HG02759 (cell line): ENCODE measurements around the gene IPP.
"Not testable (repeated sequence)": the region's sequence is repeated elsewhere in the genome, so short reads cannot be mapped to it uniquely, and the experiment has no call there.

ENCODE experiments used
- ATAC-seq: cut with Tn5 transposase; IDR thresholded peaks from one replicate; pipeline ENCODE4 v1.9.1; 2021; ENCODE audit warnings: mild to moderate bottlenecking, moderate library complexity; ENCODE audit not compliant: unreplicated experiment

Gene IPP

DNA sequence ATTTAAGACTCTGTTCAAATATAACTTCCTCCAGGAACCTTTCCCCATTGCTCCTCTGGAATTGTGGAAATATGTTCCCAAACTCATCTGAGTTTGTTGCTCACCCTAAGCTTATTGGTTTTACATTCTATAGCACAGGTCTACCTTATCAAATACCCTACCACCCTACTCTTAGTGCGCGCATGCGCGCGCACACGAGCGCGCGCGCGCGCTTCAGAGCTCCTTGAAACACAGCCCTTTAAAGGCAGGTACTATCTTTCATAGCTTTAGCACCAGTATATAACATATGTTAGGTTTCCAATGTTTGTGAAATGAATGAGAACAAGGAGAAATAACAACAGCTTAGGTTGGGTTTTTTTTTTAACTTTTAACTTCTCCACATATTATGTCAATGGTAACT is 3.5 kb downstream of the IPP start:
- ATAC-seq = no peak

DNA sequence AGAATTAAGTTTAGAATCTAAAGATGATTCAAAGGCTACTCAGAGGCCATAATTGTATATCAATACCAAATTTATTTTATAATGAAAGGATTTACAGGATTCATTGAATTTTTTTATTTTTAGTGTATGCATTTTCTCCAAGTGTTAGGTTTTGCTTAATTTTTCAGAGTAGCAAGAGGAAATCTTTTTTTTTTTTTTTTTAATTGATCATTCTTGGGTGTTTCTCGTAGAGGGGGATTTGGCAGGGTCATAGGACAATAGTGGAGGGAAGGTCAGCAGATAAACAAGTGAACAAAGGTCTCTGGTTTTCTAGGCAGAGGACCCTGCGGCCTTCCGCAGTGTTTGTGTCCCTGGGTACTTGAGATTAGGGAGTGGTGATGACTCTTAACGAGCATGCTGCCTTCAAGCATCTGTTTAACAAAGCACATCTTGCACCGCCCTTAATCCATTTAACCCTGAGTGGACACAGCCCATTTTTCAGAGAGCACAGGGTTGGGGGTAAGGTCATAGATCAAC is 10.8 kb downstream of the IPP start:
- not testable (repeated sequence) for ATAC-seq

DNA sequence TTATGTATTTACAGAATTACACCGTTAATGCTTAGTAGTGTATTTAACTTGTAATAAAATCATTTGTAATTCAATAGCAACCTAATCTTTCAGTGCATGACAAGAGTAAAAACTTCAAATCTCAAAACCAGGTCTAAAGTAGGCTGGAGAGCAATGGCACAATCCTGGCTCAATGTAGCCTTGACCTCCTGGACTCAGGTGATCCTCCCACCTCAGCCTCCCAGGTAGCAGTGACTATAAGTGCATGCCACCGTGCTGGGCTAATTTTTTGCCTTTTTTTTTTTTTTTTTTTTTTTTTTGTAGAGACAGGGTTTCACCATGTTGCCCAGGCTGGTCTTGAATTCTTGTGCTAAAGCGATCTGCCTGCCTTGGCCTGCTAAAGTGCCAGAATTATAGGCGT is 11.3 kb downstream of the IPP start:
- no peak for ATAC-seq

DNA sequence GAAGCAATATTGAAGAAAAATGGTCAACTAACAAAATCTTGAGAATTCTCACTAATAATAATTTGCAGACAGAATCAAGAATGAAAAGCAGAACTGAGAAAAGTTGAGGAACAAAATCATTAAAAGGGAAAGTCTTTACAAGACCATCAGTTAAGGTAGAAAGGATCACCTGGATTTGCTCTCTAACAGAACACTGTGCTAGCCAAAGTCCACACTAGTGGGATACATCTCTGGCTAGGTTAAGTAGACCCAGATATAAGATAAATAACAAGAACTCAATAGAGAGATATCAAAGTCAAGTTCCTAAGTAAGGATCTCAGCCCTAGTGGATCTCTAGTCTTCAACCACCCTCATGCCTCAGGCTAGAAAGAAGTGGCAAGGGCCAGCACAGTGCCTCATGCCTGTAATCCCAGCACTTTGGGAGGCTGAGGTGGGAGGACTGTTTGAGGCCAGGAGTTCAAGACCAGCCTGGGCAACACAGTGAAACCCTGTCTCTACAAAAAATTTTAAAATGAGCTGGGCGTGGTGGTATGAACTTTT is 19.6 kb downstream of the IPP start:
- ATAC-seq = no peak

DNA sequence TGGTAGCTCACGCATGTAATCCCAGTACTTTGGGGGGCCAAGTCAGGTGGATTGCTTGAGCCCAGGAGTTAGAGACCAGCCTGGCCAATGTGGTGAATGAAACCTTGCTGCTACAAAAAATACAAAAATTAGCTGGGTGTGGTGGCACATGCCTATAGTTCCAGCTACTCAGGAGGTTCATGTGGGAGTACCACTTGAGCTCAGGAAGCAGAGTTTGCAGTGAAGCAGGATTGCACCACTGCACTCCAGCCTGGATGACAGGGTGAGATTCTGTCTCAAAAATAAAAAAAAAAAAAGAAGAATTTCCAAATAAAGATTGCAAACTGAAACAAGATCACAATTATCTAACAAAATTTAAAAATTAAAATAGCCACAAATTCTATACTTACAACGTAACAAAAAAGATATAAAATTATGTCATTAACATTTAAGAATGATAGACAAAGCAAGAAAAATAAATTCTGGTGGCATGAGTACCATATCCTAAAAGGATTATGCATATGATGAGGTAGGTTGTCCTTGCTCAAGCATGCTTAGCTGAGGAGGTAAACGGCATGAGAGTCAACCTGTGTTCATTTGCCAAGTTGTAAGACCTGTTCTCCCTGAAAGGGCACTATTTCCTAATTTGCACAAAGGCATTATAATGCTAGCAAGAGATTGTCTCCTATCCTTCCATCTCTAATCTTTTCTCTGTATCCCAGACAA is 20.2 kb downstream of the IPP start:
- ATAC-seq = no peak

DNA sequence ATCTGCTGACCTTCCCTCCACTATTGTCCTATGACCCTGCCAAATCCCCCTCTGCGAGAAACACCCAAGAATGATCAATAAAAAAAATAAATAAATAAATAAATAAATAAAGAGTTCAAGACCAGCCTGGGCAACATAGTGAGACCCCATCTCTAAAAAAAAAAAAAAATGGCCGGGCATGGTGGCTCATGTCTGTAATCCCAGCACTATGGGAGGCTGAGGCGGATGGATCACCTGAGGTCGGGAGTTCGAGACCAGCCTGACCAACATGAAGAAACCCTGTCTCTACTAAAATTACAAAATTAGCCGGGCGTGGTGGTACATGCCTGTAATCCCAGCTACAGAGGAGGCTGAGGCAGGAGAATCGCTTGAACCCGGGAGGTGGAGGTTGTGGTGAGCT is 24.4 kb downstream of the IPP start:
- not testable (repeated sequence) for ATAC-seq

DNA sequence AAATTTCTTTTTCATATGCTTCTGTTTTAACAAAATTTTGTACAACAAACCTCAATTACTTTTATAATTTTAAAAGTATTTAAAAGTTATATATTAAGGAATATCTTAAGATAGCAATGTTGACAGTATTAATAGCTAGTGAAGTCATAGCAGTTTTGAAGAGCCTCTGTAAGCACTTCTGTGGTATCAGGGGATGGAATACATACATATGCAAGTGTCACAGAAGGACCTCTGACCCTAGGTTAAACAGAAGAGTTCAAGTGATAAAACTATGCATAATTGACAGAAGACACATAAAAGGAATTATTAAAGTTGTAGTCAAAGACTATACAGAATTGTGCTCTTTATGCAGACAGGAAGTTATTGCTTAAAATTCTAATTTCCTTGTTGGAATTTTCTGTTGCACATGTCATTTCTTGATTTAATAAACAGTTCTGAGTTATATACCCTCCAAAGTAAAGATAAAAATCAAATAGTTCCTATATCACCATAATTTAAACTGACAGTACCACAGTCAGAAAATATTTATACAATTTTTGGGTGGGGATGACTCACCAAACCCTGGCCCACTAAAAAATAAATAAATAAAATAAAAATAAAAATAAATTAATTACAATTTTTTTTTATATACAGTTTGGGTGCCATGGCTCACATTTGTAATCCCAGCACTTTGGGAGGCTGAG is 27.1 kb downstream of the IPP start:
- ATAC-seq = no peak

DNA sequence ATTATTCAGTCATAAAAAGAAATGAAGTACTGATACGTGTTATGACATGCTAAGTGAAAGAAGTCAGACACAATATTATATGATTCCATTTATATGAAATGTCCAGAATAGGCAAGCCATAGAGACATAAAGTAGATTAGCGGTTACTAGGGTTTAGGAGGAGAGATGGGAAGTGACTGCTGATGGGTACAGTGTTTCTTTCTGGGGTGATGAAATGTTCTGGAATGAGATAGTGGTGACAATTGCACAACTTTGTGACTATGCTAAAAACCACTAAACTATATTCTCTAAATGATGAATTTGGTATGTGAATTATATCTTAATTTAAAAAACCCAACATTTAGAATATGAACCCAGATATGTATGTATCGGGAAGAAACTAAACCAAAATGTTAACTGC is 27.6 kb downstream of the IPP start:
- ATAC-seq = no peak

DNA sequence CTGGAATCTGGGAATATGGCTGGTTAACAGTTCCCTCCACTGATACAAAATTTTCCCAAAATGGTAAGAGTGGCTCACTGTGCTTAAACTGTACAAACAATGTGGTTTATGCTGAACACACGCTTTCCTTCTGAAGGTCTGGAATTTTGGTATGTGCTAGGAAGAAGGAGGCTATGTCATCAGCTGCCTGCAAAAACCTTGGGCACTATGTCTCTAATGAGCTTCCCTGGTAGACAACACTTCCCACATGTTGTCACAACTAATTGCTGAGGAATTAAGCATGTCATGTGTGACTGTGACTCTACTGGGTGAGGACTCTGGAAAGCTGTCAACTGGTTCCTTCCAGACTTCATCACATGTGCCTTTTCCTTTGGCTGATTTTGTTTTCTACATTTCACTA is 29.2 kb downstream of the IPP start:
- no peak for ATAC-seq

DNA sequence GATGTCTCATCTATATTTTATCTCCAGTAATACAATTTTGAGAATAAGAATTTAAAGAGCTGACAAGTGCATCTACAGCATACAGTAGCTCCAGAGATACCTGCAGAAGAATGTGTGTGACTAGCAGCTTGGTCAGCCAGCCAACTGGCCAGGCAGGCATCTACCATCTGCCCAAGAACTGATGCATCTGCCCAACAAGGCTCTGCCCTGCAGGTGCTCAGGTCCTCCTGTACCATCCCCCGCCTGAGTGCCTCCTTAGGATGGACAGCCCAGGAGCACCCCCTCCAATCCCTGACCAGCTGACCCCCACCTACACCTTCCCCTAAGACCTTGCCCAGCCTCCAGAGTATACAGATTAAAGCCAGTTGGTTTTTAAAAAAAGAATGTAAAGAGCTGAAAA is 32.2 kb downstream of the IPP start:
- ATAC-seq = no peak

DNA sequence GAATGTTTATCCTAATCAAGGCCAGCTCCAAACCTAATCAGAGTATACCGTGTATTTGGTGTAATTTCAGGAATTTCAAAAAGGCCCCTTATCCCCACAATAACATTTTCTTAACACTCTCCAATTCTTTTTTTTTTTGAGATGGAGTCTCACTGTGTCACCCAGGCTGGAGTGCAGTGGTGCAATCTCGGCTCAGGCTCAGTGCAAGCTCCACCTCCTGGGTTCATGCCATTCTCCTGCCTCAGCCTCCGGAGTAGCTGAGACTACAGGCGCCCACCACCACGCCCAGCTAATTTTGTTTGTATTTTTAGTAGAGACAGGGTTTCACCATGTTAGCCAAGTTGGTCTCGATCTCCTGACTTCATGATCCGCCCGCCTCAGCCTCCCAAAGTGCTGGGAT is 33.1 kb downstream of the IPP start:
- not testable (repeated sequence) for ATAC-seq

DNA sequence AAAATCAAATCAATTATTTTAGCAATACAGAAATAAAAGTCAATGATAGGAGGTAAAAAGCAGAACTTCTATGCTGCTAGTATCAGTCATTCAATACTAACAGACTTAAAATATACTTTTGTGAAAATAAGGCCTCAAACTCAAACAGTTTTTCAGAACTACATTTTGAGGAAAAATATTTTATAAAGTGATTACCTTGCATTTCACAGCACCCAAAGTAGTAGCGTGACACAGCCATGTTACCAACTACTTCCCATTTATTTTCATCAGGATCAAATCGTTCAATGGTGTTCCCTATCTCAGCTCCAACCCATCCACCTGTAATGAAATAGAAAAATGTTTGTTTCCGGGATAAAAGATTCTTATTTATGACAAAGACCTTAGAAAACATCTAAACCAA is 33.8 kb downstream of the IPP start:
- no peak for ATAC-seq

DNA sequence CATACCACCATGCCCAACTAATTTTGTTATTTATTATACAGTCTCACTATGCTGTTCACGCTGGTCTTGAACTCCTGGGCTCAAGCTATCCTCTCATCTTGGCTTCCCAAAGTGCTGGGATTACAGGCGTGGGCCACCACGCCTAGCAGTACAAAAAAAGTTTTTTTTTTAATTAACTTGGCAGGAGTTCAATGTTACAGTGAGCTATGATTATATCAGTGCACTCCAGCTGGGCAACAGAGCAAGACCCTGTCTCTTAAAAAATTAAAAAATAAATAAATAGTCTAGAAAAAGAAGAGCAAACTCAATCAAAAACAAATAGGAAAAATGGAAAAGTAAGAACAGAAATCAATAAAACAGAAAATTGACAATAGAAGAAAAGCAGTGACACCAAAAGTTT is 36.7 kb downstream of the IPP start:
- no peak for ATAC-seq

DNA sequence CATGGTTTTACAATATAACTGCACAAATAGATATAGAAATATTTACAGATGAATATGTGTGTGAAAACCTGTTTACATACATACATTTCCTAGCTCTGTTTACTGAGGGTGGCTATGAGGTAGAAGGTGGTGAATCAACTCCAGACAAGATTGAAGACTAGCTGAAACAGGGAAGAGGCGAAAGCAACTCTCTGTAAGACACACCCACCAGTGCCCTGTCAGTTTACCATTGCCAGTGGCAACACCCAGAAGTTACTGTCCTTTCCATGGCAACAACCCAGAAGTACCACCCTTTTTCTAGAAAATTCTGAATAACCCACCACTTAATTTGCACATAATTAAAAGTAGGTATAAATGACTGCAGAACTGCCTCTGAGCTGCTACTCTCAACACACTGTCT is 45.8 kb downstream of the IPP start:
- no peak for ATAC-seq

DNA sequence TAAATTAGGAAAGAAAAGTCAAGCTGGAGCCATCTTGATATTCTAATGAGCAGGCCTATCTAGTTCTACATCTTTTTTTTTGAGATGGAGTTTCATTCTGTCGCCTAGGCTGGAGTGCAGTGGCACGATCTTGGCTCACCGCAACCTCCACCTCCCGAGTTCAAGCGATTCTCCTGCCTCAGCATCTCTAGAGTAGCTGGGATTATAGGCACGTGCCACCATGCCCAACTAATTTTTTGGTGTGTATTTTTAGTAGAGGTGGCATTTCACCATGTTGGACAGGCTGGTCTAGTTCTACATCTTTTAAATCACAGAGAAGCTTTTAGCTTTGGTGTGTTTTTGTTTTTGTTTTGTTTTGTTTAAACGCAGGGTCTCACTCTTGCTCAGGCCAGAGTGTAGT is 55.6 kb downstream of the IPP start:
- ATAC-seq = no peak

DNA sequence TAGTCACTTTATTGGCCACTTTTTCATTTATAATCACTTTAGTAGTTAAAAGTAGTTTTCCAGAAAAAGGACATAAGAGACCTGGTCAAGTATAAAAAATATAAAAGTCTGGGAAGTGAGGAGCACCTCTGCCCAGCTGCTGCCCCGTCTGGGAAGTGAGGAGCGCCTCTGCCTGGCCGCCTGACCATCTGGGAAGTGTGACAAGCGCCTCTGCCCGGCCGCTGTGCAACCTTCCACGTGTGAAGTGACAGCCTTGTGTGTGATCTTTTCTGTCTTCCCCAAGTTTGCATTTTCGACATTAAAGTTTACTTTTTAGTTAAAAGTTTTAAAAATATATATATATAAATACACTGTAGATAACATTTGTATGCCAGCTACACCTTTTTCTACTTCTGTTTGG is 56.6 kb downstream of the IPP start:
- ATAC-seq = not testable (repeated sequence)

DNA sequence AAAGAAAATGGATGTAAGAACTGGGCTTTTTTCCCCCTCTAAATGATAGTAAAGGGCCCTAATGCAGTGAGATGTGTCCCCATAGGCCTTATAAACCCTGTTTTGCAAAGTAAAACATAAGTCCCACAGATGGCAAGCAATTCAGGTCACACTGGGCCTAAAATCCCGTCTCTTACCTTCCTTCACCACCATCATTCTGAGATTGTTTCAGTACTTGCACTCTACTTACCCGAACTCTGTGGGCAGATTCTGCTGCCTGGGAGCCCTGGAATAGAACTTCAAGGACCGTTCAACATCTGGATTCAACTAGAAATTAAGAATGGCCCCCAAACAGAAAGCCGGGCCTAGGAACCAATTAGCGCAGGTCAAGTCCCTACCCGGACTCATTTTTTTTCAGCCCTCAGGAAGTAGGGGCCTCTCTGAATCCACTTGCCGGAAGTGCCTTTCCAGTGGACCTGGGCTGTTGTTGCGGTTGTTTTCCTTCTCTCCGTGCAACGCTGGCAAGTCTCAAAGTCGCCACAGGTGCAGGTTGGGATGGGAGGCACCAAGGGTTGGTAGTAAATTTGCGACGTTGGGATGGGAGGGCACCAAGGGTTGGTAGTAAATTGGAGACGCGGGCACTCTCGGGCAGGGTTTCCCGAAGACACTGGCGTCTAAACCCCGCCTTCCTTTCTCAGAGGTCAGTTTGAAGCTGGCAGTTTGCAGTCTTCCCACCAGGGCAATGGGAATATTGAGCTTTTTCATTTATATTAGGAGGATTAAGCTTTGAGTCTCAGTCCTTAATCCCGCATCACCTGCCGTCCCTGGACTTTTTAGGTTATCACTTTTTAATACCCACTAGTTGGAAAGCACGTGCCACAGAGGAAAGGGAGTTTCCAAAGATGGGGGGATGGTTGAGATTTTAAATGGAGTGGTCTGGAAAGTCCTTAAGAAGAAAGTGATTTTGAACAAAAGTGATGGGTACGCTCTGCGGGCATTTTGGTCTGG is 62.4 kb downstream of the IPP start, which contains the start of gene TMEM69:
TSS of gene TMEM69 (plus strand) at position 428 of the 987 bp plus-strand sequence. CDS start 2,888 bp downstream, outside the sequence.
- ATAC-seq = no peak

DNA sequence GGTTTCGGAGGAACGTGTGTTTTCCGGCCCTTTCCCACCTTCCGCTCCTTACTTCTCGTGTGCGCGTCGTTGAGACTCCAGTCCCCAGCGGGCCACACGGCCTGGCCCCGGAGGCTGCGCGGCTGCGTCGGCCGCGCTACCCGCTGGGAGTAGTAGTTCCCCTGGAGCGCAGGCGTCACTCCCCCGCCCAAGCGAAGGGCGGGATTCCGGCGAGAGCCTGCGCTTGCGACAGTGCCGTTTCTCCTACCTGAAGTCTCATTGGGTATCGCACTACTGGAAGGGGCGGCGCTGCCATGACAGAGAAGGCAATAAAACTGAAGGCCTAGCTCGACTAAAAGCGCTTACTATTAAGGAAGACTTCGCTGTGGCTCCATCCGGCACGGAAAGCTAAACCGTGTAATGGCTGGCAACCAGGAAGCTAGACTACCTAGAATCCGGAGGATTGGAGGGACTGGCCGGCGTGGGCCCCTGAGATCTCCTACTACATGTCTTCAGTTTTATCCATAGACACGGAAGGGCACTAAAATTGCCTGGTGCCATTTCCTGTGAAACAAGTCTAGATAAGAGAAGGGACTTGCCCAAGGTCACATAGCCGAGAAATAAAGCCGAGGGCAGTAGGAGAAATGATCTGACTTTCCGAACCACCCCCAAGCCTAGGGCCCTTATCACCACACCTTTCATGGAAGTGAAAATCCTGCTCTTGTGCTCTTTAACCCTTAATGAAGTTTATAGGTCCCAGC is 63.3 kb downstream of the IPP start:
- peak; percentile 86 for ATAC-seq

DNA sequence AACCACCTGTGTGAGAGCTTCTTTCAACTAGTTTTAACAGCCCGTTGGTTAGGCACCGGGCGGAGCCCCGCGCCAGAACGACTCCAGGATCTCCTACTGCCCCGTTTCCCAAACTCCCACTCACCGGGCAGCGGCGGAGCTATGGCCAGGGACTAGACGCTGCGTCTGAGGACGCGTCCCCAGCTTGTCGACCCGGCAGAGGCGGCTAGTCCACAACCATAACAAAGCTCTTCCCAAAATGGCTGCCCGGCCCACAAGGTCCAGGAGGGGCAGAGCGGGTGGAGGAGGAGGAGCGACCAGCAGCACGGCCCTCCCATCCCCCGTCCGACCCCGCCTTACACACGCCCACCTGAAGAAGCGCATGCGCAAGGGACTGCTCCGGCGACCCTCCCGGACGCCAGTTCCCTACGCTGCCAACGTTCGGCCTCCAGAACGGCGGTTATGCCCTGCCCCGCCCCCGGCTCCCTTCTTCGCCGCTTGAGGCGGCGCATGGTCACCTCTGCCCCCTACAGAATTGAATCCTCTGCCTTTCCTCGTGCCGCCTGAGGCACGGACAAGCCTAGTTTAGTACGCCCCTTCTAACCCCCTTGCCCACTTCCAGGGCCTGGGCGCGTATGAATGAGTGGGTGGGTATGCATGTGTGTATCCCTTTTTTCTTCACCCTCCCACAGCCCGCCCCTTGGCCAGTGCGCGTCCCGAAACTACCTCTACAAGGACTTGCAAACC is 64.0 kb downstream of the IPP start, which contains the start of gene GPBP1L1:
TSS of gene GPBP1L1 (minus strand) at position 246 of the 726 bp plus-strand sequence. CDS start 27,446 bp downstream, outside the sequence.
- ATAC-seq = peak; percentile 62

DNA sequence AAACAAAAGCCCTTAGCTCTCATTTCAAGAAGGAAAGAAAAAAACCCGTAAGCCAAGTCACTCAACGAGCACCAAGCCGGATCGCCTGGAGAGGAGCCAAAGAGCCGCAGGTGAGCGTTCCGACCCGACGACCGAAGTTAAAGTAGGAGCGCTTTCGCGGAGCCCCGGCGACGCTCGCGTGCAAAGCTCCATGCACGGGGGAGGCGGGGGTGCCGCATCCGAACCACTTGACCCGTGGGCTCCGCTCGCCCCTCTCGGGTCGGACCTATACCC is 64.5 kb downstream of the IPP start:
- ATAC-seq = peak; percentile 6
